Measurements from ENCODE around the gene GRB2.
"Not testable (repeated sequence)": the region's sequence is repeated elsewhere in the genome, so short reads cannot be mapped to it uniquely, and the experiment has no call there.

Gene GRB2

DNA sequence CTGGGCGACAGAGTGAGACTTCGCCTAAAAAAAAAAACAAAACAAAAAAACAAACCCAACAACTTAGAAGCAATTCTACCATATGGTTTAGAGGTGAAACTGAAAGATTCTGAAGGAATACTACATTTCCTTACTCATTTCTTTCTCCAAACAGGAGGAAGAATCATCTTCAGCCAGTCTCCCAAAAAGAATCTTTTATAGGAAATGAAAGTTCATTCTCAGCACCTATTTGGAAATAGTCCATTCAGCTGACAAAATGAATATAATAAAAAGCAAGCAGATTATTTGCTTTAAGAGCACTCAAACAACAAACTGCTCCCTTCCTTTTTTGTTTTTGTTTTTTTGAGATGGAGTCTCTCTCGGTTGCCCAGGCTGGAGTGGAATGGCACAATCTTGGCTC, 17.7 kb downstream of the GRB2 start:
- DNase-seq (ENCODE audit: low spot score), result no peak

DNA sequence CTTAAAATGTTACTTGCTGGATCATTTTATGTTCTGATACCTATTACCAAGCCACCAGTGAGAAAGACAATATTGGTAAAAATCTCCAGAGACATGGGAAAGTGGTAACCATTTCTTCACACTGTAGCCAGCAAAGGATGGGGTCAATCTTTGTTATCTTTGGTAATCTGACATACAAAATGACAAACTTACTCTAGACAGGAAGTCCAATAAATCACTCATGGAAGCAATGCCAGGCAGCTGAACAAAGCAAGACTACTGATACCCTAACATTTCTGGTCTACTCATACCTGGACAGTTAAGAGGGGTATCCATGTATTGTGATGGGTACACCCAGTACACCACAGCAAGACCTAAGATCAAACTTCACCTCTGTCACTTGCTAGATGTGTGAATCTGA, 19.0 kb downstream of the GRB2 start:
- DNase-seq (ENCODE audit: low spot score), result no peak

DNA sequence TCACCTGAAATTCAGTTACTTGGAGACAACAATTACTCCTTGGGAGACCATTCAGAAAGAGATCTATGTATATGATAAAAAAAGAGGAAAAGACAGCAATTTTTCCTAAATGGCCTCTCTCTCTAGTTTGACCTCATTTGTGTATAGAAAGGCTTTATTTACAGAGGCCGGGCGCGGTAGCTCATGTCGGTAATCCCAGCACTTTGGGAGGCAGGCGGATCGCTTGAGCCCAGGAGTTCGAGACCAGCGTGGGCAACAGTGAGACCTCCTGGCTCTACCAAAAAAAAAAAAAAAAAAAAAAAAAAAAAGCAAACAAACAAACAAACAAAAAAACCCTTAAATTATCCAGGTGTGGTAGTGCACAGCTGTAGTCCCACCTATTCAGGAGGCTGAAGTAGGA, 20.7 kb downstream of the GRB2 start:
- no peak for DNase-seq (ENCODE audit: low spot score)

GRCh38 chr17:75383842-75384195, 21.7 kb downstream of the GRB2 start:
- no peak for DNase-seq (ENCODE audit: low spot score)

- no peak for DNase-seq (ENCODE audit: low spot score)
Observed at GRCh38 chr17:75380750-75381149, 24.7 kb downstream of the GRB2 start.

GRCh38 chr17:75380315-75380714, 25.2 kb downstream of the GRB2 start:
- no peak for DNase-seq (ENCODE audit: low spot score)

DNA sequence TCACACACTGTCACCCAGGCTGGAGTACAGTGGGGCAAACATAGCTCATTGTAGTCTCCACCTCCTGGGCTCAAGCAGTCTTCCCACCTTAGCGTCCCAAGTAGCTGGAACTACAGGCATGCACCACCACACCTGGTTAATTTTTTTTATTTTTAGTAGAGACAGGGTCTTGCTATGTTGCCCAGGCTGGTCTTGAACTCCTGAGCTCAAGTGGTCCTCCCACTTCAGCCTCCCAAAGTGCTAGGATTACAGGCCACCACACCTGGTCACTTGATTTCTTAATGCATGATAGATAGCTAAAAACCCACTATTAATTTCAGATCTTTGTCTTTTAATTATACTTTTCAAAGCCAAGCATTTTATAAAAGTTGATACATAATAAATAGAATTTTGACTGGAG, 26.1 kb downstream of the GRB2 start:
- not testable (repeated sequence) for DNase-seq (ENCODE audit: low spot score)

GRCh38 chr17:75373280-75373679, 32.2 kb downstream of the GRB2 start:
- DNase-seq (ENCODE audit: low spot score), result no peak

DNA sequence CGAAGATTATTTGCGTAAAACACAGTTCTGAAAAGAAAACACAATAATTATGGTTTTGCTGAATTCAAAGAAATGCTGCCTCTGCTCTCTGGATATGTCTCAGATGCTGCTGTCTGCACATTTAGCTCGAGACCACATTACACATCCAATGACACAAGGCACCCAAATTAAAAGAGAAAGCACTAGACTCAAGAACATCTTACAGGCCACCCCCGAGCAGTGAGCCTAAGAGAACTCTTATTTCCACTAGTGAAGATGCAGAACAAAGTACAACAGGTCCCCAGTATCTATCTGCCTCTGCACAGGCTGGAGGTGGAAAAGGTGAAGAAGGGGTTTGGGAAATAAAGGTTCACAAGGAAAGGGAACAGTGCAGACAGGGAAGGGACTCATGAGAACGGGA, 33.5 kb downstream of the GRB2 start:
- DNase-seq (ENCODE audit: low spot score), result no peak

- DNase-seq (ENCODE audit: low spot score), result no peak
Observed at GRCh38 chr17:75371339-75371738, 34.1 kb downstream of the GRB2 start.

DNA sequence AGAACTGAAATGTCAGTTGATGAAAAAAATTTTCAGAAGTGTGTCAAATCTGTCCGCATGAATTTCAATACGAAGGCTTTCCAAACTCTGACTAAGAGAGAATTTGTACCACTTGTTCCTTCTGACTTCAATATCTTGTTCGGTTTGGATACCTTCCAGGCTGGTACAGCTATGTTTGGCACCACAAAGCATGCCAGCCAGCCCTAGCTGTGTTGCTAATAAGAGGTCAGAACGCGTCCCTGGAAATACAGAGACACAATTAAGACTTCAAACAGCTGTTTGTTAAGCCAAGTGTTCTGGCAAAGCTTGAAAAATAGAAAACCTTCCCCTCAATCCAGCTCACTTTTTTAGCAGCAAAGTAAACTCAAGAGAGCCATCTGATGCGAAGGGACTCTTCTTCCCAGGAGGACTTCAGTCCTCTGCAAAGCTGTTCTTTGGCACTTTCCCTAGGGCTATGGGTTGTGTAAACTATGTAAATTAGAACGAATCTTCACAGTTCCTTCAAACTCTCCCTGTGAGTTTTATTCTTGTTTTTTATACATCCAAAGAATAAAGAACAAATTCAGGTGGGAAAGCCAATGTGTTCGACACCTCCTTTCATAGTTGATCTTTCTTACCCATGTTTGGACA, 35.1 kb downstream of the GRB2 start:
- peak; percentile 48 for DNase-seq (ENCODE audit: low spot score)

DNA sequence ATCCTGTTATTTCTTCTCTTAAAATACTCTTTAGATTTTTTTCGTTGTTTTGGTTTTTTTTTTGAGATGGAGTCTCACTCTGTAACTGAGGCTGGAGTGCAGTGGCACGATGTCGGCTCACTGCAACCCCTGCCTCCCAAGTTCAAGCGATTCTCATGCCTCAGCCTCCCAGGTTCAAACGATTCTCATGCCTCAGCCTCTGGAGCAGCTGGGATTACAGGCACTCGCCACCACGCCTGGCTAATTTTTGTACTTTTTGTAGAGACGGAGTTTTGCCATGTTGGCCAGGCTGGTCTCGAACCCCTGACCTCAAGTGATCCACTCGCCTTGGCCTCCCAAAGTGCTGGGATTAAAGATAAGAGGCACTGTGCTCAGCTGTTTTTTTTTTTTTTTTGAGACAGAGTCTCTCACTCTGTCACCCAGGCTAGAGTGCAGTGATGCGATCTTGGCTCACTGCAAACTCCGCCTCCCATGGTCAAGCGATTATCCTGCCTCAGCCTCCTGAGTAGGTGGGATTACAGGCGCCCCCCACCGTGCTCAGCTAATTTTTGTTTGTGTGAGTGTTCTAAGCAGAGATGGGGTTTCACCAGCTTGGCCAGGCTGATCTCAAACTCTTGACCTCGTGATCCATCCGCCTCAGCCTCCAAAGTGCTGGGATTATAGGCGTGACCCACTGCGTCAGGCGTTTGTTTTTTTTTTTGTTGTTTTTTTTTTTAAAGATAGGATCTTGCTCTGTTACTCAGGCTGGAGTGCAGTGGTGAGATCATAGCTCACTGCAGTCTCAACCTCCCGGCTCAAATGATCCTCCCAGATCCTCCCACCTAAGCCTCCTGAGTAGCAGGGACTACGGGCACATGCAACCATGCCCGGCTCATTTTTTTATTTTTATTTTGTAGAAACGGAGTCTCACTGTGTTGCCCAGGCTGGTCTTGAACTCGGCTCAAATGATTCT, 37.4 kb downstream of the GRB2 start:
- not testable (repeated sequence) for DNase-seq (ENCODE audit: low spot score)

DNA sequence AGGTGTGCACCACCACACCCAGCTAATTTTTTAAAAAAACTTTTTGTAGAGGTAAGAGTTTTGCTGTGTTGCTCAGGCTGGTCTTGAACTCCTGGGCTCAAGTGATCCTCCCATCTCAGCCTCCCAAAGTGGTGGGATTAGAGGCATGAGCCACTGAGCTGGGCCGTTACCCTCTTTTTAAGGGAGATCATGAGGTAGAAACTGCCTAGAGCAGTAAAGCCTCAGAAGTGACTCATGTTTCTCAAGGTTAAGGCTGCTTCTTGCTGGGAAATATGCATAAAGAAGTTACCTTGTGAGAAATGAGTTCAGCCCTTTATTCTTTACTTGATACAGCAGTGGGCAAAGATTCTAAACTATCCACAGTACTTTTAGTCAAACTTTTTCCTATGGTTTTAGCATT, 38.2 kb downstream of the GRB2 start:
- no peak for DNase-seq (ENCODE audit: low spot score)

DNA sequence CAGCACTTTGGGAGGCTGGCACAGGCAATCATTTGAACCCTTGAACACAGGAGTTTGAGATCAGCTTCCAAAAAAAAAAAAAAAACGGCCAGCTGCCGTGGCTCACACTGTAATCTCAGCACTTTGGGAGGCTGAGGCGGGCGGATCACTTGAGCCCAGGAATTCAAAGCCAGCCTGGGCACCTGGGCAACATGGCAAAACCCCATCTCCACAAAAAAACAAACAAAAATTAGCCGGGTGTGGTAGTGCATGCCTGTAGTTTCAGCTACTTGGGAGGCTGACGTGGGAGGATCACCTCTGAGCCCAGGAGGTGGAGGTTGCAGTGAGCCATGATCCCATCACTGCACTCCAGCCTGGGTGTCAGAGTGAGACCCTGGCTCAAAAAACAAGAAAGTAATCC, 39.0 kb downstream of the GRB2 start:
- DNase-seq (ENCODE audit: low spot score), result no peak

DNA sequence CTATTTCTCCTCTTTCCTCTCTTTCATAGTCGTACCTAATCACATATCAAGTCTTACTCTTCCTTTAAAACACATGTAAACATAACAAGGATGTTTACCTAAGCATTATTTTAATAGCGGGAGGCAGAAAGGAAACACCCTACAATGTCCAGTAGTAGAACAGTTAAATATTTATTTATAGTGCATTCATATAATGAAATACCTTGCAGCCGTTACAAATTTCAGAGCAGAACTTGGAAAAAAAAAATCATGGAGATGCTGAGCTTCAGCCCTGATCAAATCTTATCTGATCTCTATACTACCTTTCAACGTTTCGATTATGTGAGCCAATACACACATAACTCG, 39.6 kb downstream of the GRB2 start:
- DNase-seq (ENCODE audit: low spot score), result no peak

GRCh38 chr17:75365009-75365930, 40.2 kb downstream of the GRB2 start:
- DNase-seq (ENCODE audit: low spot score), result no peak

- DNase-seq (ENCODE audit: low spot score), result no peak
Observed at GRCh38 chr17:75364078-75364477, 41.4 kb downstream of the GRB2 start.

- DNase-seq (ENCODE audit: low spot score), result no peak
Observed at GRCh38 chr17:75361996-75362395, 43.5 kb downstream of the GRB2 start.

GRCh38 chr17:75361344-75361743, 44.1 kb downstream of the GRB2 start:
- no peak for DNase-seq (ENCODE audit: low spot score)

GRCh38 chr17:75356260-75356937, 49.1 kb downstream of the GRB2 start:
- DNase-seq (ENCODE audit: low spot score), result no peak

DNA sequence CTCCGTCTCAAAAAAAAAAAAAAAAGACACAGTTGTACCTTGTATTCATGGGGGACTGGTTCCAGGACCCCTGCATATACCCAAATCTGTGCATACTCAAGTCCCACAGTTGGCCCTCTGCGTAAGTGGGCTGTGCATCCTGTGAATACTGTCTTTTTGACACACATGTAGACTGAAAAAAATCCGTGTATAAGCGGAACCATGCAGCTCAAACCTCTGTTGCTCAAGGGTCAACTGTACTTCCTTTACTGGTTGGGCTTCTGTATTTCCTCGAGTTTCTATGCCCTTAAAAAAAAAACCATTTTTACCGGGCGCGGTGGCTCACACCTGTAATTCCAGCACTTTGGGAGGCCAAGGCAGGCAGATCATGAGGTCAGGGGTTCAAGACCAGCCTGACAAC, 52.3 kb downstream of the GRB2 start:
- DNase-seq (ENCODE audit: low spot score), result no peak

GRCh38 chr17:75352079-75352569, 53.4 kb downstream of the GRB2 start:
- peak; percentile 62 for DNase-seq (ENCODE audit: low spot score)

Measured in putamen (tissue), 1 donor.